OCI-M2 (cell line): ENCODE results near the gene INSRR.

Experiments
- DNase-seq: peaks from one replicate; lab custom pipeline; 2025; ENCODE audit not compliant: unreplicated experiment; lab: John Stamatoyannopoulos, UW

The INSRR gene

GRCh38 chr1:156875341-156875615 is 16.4 kb upstream of the INSRR start:
- DNase-seq = no peak

- no peak for DNase-seq
Measured at GRCh38 chr1:156874572-156875340, 15.8 kb upstream of the INSRR start.

GRCh38 chr1:156874142-156874541 is 15.2 kb upstream of the INSRR start:
- no peak for DNase-seq

- no peak for DNase-seq
Measured at GRCh38 chr1:156873659-156874058, 14.7 kb upstream of the INSRR start.

GRCh38 chr1:156869455-156869854 is 10.5 kb upstream of the INSRR start:
- DNase-seq = no peak

GRCh38 chr1:156868341-156868740 is 9.4 kb upstream of the INSRR start:
- no peak for DNase-seq

- DNase-seq = no peak
Measured at GRCh38 chr1:156866249-156866909, 7.5 kb upstream of the INSRR start.

GRCh38 chr1:156865865-156866248 is 6.9 kb upstream of the INSRR start:
- DNase-seq = no peak

GRCh38 chr1:156865258-156865657 is 6.3 kb upstream of the INSRR start:
- DNase-seq = no peak

GRCh38 chr1:156864796-156865195 is 5.9 kb upstream of the INSRR start:
- DNase-seq = no peak

GRCh38 chr1:156863631-156864030 is 4.7 kb upstream of the INSRR start:
- no peak for DNase-seq

- DNase-seq = no peak
Measured at GRCh38 chr1:156862997-156863599, 4.2 kb upstream of the INSRR start.

- no peak for DNase-seq
Measured at GRCh38 chr1:156862584-156862983, 3.7 kb upstream of the INSRR start.

GRCh38 chr1:156860628-156861423 is 1.9 kb upstream of the INSRR start, which contains the start of gene NTRK1:
NTRK1 (plus strand) TSS chr1:156860865; CDS start chr1:156860935, 70 bp downstream.
- DNase-seq = no peak

- no peak for DNase-seq
Measured at GRCh38 chr1:156860113-156860627, 1.3 kb upstream of the INSRR start.

GRCh38 chr1:156859523-156860112 is 701 bp upstream of the INSRR start:
- DNase-seq = no peak

GRCh38 chr1:156858555-156858956 is 361 bp downstream of the INSRR start:
- no peak for DNase-seq

- no peak for DNase-seq
Measured at GRCh38 chr1:156857532-156857931, 1.4 kb downstream of the INSRR start.

- DNase-seq = no peak
Measured at GRCh38 chr1:156856282-156856785, 2.6 kb downstream of the INSRR start.

- DNase-seq = no peak
Measured at GRCh38 chr1:156854634-156855033, 4.3 kb downstream of the INSRR start.

GRCh38 chr1:156853761-156854160 is 5.2 kb downstream of the INSRR start:
- DNase-seq = no peak
